A549 (cell line): ENCODE results near the gene ABHD13. TPM values are rescaled to one million over a fixed set of nuclear protein-coding genes. Genes with fewer than 3 reads are reported as not detected.

Experiments
- ATAC-seq, 2 experiments: fragments of 200-7000 bp in 1 of 2; fragments of >200 bp in 1 of 2; cut with Nextera tagmentation in 1 of 2; cut with Tn5 transposase in 1 of 2; 3 replicates each; pipeline versions ENCODE4 v1.8.0 to v1.9.1; 2018 to 2020; ENCODE audit warnings: mild to moderate bottlenecking in 1 of 2, moderate library complexity in 1 of 2
- CTCF ChIA-PET: fragments of 300-600 bp; sonication (Branson Sonifier 250); formaldehyde crosslinking; extraction: SDS; loops from one replicate; lab custom pipeline; 2021; ENCODE audit warnings: antibody characterized with exemption, inconsistent platforms; lab: Yijun Ruan, JAX
- POLR2A ChIA-PET: fragments of 350-600 bp; formaldehyde crosslinking; extraction: SDS; loops from one replicate; lab custom pipeline; 2021; ENCODE audit warnings: antibody characterized with exemption, inconsistent platforms; lab: Yijun Ruan, JAX
- DNase-seq, 2 experiments: peaks; one replicate each; pipeline versions ENCODE4 v3.0.0 to v3.0.0-alpha.2; 2011 to 2016; ENCODE audit warnings: low read depth in 1 of 2, low spot score in 1 of 2
- FAIRE-seq: peaks from 2 replicates; lab custom pipeline; 2011; peaks lifted over from hg19 to GRCh38; lab: Jason Lieb, UNC
- H3K27ac ChIP-seq, 2 experiments: fragments of >200 bp; sonication (Bioruptor Twin); formaldehyde crosslinking; 3 replicates each; pipeline ENCODE4 v1.5.1; 2016 to 2017
- H3K4me1 ChIP-seq: fragments of >200 bp; sonication (Bioruptor Twin); formaldehyde crosslinking; 3 replicates; pipeline ENCODE4 v1.6.1; 2016
- H3K4me2 ChIP-seq: fragments of >200 bp; sonication (Bioruptor Twin); formaldehyde crosslinking; 3 replicates; pipeline ENCODE4 v1.6.1; 2016
- H3K4me3 ChIP-seq: fragments of >200 bp; sonication (Bioruptor Twin); formaldehyde crosslinking; 3 replicates; pipeline ENCODE4 v1.5.1; 2016
- H3K9me3 ChIP-seq: fragments of >200 bp; sonication (Bioruptor Twin); formaldehyde crosslinking; 3 replicates; pipeline ENCODE4 v1.6.1; 2016
- BHLHE40 ChIP-seq: IDR thresholded peaks from 2 replicates; pipeline ENCODE4 v1.6.1; 2012; ENCODE audit warnings: low read depth, low read length, inconsistent platforms
- CBX8 ChIP-seq: fragments of 200-600 bp; sonication (generic); IDR thresholded peaks from 2 replicates; pipeline ENCODE4 v1.6.1; 2016
- CHD4 ChIP-seq: fragments of 200-600 bp; sonication (generic); IDR thresholded peaks from 2 replicates; pipeline ENCODE4 v1.6.1; 2016; ENCODE audit warnings: antibody characterized with exemption, mild to moderate bottlenecking, borderline replicate concordance
- EHF ChIP-seq: fragments of 250-450 bp; sonication (Bioruptor Pico); IDR thresholded peaks from 2 replicates; pipeline ENCODE4 v1.5.0; 2020; ENCODE audit warnings: mild to moderate bottlenecking
- EHMT2 ChIP-seq: fragments of 200-600 bp; sonication (generic); IDR thresholded peaks from 2 replicates; pipeline ENCODE4 v1.6.1; 2016; ENCODE audit warnings: antibody characterized with exemption, low read depth, mild to moderate bottlenecking, moderate library complexity
- EP300 ChIP-seq, 2 experiments: fragments of >200 bp; sonication (Bioruptor Twin); formaldehyde crosslinking; IDR thresholded peaks; 2 replicates in 1 of 2; 3 replicates in 1 of 2; pipeline ENCODE4 v1.6.1; 2016 to 2017
- HDAC2 ChIP-seq: fragments of 200-600 bp; sonication (generic); IDR thresholded peaks from 2 replicates; pipeline ENCODE4 v1.6.1; 2016
- HOXB13 ChIP-seq: fragments of 250-450 bp; sonication (Bioruptor Pico); IDR thresholded peaks from 2 replicates; pipeline ENCODE4 v1.5.0; 2020; ENCODE audit warnings: low read depth, mild to moderate bottlenecking, moderate library complexity
- HOXB5 ChIP-seq: fragments of 250-450 bp; sonication (Bioruptor Pico); IDR thresholded peaks from 2 replicates; pipeline ENCODE4 v1.5.0; 2020; ENCODE audit warnings: mild to moderate bottlenecking, moderate library complexity
- KDM1A ChIP-seq: fragments of 200-600 bp; sonication (generic); IDR thresholded peaks from 2 replicates; pipeline ENCODE4 v1.6.1; 2016; ENCODE audit warnings: low read depth, mild to moderate bottlenecking
- MAZ ChIP-seq: fragments of 150-350 bp; IDR thresholded peaks from 2 replicates; pipeline ENCODE4 v1.6.1; 2014; ENCODE audit warnings: antibody characterized with exemption, low read depth, low read length, borderline replicate concordance
- MYC ChIP-seq: IDR thresholded peaks from 2 replicates; pipeline ENCODE4 v1.6.1; 2012; ENCODE audit warnings: mild to moderate bottlenecking, inconsistent platforms, low read length, improper control_type of control experiment, borderline replicate concordance
- NFE2L2 ChIP-seq: fragments of 150-350 bp; conservative IDR thresholded peaks from 2 replicates; pipeline ENCODE4 v1.6.1; 2014; ENCODE audit warnings: low read length
- NPAS2 ChIP-seq: fragments of 250-450 bp; sonication (Bioruptor Pico); IDR thresholded peaks from 2 replicates; pipeline ENCODE4 v1.8.0; 2022; ENCODE audit warnings: mild to moderate bottlenecking, moderate library complexity, borderline replicate concordance
- POLR2A ChIP-seq: IDR thresholded peaks from 2 replicates; pipeline ENCODE4 v1.6.1; 2012; ENCODE audit warnings: mild to moderate bottlenecking, low read length
- RFX5 ChIP-seq: fragments of 450-650 bp; IDR thresholded peaks from 2 replicates; pipeline ENCODE4 v1.7.1; 2014; ENCODE audit warnings: antibody characterized with exemption, mild to moderate bottlenecking, moderate library complexity
- TFCP2L1 ChIP-seq: fragments of 250-450 bp; sonication (Bioruptor Pico); IDR thresholded peaks from 2 replicates; pipeline ENCODE4 v1.5.0; 2021; ENCODE audit warnings: mild to moderate bottlenecking
- WGBS: methylation state at CpG from one replicate; pipeline ENCODE4 v1.1.6; 2017; ENCODE audit errors: missing lambda C conversion rate; 5-methylcytosine and 5-hydroxymethylcytosine counted together
- polyA plus RNA-seq, 4 experiments: library from polyadenylated mRNA; depleted of rRNA in 3 of 4; stranded (reverse); fragments of >200 nt; fragmentation: RNase III in 1 of 4; extraction: RNeasy Plus Mini Kit Qiagen cat#74134 plus additional on column Dnase treatment in 1 of 4; gene quantifications; 2 replicates in 3 of 4; 3 replicates in 1 of 4; pipeline ENCODE4 v1.2.3, GENCODE V29; 2011 to 2017
- TF ChIP-seq, protein P1 (sequence below): fragments of 200-600 bp; sonication (generic); IDR thresholded peaks from 2 replicates; pipeline ENCODE4 v1.6.1; 2016; ENCODE audit warnings: antibody characterized with exemption, mild to moderate bottlenecking, moderate library complexity
- TF ChIP-seq, protein P2 (sequence below): fragments of 250-450 bp; sonication (Bioruptor Pico); IDR thresholded peaks from 2 replicates; pipeline ENCODE4 v1.5.0; 2020; ENCODE audit warnings: low read depth, mild to moderate bottlenecking, moderate library complexity
- TF ChIP-seq, protein P3 (sequence below): IDR thresholded peaks from 2 replicates; pipeline ENCODE4 v1.6.1; 2012
- TF ChIP-seq, protein P4 (sequence below): fragments of >200 bp; sonication (Bioruptor Twin); formaldehyde crosslinking; IDR thresholded peaks from 3 replicates; pipeline ENCODE4 v1.6.1; 2016
- TF ChIP-seq, protein P5 (sequence below): fragments of >200 bp; sonication (Bioruptor Twin); formaldehyde crosslinking; IDR thresholded peaks from 2 replicates; pipeline ENCODE4 v1.6.1; 2016

The ABHD13 gene
- polyA plus RNA-seq, 2 of the 4 experiments (the other 2 are of a cell fraction), result 5.7 to 9.7 TPM

DNA sequence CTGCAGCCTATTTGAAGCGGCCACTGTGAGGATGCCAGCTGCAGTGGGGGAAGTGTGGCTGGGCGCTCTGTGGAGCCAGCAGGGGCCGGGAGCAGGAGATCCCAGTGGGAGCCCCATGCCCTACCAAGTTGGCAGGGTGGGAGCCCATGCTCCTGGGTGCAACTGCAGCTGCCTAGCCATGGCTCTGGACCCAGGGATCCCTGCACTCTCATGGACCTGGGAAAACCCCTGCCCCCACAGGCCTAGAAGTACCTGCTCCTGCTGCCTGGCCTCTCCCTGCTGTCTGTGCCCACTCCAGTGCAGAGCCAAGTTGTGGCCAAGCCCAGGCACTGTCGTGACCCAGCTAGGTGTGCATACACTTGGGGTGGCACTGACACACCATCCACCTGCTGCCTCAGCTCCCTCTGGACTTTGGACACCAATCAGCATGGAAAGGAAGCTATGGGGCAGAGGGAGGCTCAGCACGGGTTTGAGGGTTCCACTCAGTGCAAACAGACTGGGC, 23.7 kb upstream of the ABHD13 start (continued):
- TF ChIP-seq, protein P1, sequence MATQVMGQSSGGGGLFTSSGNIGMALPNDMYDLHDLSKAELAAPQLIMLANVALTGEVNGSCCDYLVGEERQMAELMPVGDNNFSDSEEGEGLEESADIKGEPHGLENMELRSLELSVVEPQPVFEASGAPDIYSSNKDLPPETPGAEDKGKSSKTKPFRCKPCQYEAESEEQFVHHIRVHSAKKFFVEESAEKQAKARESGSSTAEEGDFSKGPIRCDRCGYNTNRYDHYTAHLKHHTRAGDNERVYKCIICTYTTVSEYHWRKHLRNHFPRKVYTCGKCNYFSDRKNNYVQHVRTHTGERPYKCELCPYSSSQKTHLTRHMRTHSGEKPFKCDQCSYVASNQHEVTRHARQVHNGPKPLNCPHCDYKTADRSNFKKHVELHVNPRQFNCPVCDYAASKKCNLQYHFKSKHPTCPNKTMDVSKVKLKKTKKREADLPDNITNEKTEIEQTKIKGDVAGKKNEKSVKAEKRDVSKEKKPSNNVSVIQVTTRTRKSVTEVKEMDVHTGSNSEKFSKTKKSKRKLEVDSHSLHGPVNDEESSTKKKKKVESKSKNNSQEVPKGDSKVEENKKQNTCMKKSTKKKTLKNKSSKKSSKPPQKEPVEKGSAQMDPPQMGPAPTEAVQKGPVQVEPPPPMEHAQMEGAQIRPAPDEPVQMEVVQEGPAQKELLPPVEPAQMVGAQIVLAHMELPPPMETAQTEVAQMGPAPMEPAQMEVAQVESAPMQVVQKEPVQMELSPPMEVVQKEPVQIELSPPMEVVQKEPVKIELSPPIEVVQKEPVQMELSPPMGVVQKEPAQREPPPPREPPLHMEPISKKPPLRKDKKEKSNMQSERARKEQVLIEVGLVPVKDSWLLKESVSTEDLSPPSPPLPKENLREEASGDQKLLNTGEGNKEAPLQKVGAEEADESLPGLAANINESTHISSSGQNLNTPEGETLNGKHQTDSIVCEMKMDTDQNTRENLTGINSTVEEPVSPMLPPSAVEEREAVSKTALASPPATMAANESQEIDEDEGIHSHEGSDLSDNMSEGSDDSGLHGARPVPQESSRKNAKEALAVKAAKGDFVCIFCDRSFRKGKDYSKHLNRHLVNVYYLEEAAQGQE, result no peak
- TF ChIP-seq EHF (CRISPR knock-in tag) (no peak), POLR2A (no peak), HDAC2 (no peak), MAZ (no peak)
- TF ChIP-seq, protein P2, sequence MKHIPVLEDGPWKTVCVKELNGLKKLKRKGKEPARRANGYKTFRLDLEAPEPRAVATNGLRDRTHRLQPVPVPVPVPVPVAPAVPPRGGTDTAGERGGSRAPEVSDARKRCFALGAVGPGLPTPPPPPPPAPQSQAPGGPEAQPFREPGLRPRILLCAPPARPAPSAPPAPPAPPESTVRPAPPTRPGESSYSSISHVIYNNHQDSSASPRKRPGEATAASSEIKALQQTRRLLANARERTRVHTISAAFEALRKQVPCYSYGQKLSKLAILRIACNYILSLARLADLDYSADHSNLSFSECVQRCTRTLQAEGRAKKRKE (CRISPR knock-in tag), result no peak

DNA sequence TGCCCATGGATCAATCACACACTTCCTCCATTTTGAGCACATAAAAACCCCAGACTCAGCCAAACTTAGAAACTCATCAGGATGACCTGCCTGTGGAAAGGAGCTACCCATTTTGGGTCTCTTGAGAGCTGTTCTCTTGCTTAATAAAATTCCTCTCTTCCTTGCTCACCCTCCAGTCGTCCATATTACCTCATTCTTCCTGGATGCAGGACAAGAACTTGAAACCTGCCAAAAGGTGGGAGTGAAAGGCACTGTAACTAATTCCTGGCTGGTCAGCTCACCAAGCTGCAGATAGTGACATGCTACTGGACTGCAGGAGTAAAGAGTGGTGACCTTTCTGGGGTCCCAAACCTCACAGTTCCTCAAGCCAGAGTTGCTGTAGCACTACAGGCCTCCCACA, 23.0 kb upstream of the ABHD13 start:
- Histone ChIP-seq H3K9me3 (no peaks in the 10 kb centered on the region), H3K4me1 (no peaks in the 10 kb centered on the region), H3K4me2 (no peak overlapping the region), H3K27ac (no peak overlapping the region), H3K4me3 (no peak overlapping the region)
- FAIRE-seq (no peak), DNase-seq (no peak), ATAC-seq (no peak)
- ChIA-PET CTCF (no interaction called here), POLR2A (no interaction called here)
- WGBS, result 0% methylated on average over 1 of the region's 1 CpG
- TF ChIP-seq, protein P3, sequence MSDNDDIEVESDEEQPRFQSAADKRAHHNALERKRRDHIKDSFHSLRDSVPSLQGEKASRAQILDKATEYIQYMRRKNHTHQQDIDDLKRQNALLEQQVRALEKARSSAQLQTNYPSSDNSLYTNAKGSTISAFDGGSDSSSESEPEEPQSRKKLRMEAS, result no peak
- TF ChIP-seq, protein P1, result no peak
- TF ChIP-seq, protein P4, sequence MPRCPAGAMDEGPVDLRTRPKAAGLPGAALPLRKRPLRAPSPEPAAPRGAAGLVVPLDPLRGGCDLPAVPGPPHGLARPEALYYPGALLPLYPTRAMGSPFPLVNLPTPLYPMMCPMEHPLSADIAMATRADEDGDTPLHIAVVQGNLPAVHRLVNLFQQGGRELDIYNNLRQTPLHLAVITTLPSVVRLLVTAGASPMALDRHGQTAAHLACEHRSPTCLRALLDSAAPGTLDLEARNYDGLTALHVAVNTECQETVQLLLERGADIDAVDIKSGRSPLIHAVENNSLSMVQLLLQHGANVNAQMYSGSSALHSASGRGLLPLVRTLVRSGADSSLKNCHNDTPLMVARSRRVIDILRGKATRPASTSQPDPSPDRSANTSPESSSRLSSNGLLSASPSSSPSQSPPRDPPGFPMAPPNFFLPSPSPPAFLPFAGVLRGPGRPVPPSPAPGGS, result no peak
- no peak for TF ChIP-seq CHD4
- no peak for TF ChIP-seq HOXB5 (CRISPR knock-in tag)
- TF ChIP-seq, protein P5, sequence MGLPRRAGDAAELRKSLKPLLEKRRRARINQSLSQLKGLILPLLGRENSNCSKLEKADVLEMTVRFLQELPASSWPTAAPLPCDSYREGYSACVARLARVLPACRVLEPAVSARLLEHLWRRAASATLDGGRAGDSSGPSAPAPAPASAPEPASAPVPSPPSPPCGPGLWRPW, result no peak
- TF ChIP-seq RFX5, result no peak
- TF ChIP-seq MYC, result no peak
- TF ChIP-seq EP300 (IDR thresholded peaks at IDR 0.05), result no peak
- TF ChIP-seq MAZ, result no peak
- no peak for TF ChIP-seq HOXB13 (CRISPR knock-in tag)
- no peak for TF ChIP-seq NPAS2 (CRISPR knock-in tag)
- TF ChIP-seq KDM1A, result no peak
- no peak for TF ChIP-seq BHLHE40
- TF ChIP-seq CBX8, result no peak
- no peak for TF ChIP-seq TFCP2L1
- TF ChIP-seq NFE2L2, result no peak
- TF ChIP-seq EHMT2, result no peak
